Activated CD4-positive, alpha-beta T cell treated with anti-CD3 and anti-CD28 coated beads for 36 hours (primary cell): Measurements from ENCODE around the gene NEAT1. TPM values are rescaled to one million over a fixed set of nuclear protein-coding genes. Genes with fewer than 3 reads are reported as not detected.

Source experiments
- ATAC-seq: fragments of 200-7000 bp; cut with Tn5 transposase; one replicate; pipeline ENCODE4 v1.10.0; 2021; ENCODE audit warnings: mild to moderate bottlenecking, moderate library complexity
- CTCF ChIA-PET: fragments of 350-600 bp; sonication (Branson Sonifier 250); formaldehyde crosslinking; loops from one replicate; lab custom pipeline; 2021; ENCODE audit warnings: antibody characterized with exemption; lab: Charles Lee
- POLR2A ChIA-PET: fragments of 350-600 bp; sonication (Branson Sonifier 250); formaldehyde crosslinking; loops from one replicate; lab custom pipeline; 2021; ENCODE audit warnings: antibody characterized with exemption, inconsistent platforms; lab: Charles Lee
- DNase-seq: peaks from one replicate; pipeline ENCODE4 v3.0.0-alpha.2; 2020
- H3K27ac Mint-ChIP-seq: one replicate; pipeline ENCODE4 v1.8.0; 2021; ENCODE audit warnings: mixed read lengths
- H3K27me3 Mint-ChIP-seq: one replicate; pipeline ENCODE4 v1.8.0; 2021; ENCODE audit warnings: mixed read lengths
- H3K36me3 Mint-ChIP-seq: one replicate; pipeline ENCODE4 v1.8.0; 2021; ENCODE audit warnings: low read depth, mixed read lengths
- H3K4me1 Mint-ChIP-seq: one replicate; pipeline ENCODE4 v1.8.0; 2021; ENCODE audit warnings: mixed read lengths
- H3K4me3 Mint-ChIP-seq: one replicate; pipeline ENCODE4 v1.8.0; 2021; ENCODE audit warnings: mild to moderate bottlenecking, moderate library complexity, mixed read lengths
- H3K9me3 Mint-ChIP-seq: one replicate; pipeline ENCODE4 v1.8.0; 2021; ENCODE audit warnings: low read depth, mixed read lengths
- intact Hi-C, 2 experiments: fragments of 100-400 bp; cut with DNase I in 1 of 2; cut with micrococcal nuclease in 1 of 2; formaldehyde crosslinking; loops; one replicate each; pipeline versions ENCODE4 v1.14.2 to v1.15.1; 2022 to 2024; cut with DNase I, micrococcal nuclease
- total RNA-seq, 2 experiments: library from RNA; stranded (reverse); gene quantifications; one replicate each; pipeline ENCODE4 v1.2.3, GENCODE V29; 2021

The NEAT1 gene
- total RNA-seq, 2 experiments from 2014 or later, result 435 to 569 TPM

DNA sequence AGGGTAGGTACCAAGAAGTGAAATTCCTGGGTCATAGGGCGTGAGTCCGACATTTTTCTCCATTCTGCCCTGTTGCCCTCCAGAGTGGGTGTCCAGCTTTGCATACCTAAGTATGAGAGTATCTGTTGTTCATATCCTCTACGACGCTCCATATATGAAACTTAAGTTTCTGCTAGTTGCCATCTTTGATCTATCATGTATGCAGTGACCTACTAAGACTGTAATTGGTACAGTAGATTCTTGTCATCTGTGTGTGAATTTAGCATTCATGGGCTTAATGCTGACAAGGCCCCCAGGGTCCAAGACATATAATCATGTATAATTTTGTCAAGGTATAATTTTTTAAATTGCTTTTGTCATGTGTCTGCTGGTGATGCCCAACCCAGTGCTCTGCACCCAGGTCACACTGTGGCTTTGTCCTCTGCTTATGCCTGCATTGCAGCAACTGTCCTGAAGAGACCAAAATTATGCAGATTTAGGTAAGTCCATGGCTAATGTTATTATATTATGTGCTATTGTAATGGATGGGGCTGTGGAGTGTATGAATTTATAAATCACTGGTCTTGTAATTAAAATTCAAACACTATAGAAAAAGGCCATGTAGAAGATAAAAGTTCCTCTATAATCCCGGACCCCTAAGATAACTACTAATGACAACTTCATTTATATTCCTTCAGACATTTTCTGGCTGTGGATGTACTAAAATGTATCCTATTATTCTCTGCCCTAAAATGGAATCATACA, 12.2 kb downstream of the NEAT1 start:
- ChIA-PET POLR2A (interaction anchor here (1.0 kb wide), 1 partner anchor 9 kb away, joined by 3 read pairs; no protein-coding TSS in a partner anchor), CTCF (interaction anchor here (0.7 to 1.4 kb wide), 3 partner anchors 35 to 119 kb away, joined by 3 to 4 read pairs (median 3); no protein-coding TSS in a partner anchor)
- H3K27ac Mint-ChIP-seq, result no peak overlapping the region
- H3K4me3 Mint-ChIP-seq, result no peak overlapping the region
- H3K4me1 Mint-ChIP-seq, result peaks cover 87% of the 10 kb centered on the region
- intact Hi-C loops, result no loop called here
- ATAC-seq (no peak), DNase-seq (peak; percentile 1)
- peaks cover 79% of the 10 kb centered on the region for H3K36me3 Mint-ChIP-seq
- no peaks in the 10 kb centered on the region for H3K27me3 Mint-ChIP-seq
- H3K9me3 Mint-ChIP-seq, result no peaks in the 10 kb centered on the region

DNA sequence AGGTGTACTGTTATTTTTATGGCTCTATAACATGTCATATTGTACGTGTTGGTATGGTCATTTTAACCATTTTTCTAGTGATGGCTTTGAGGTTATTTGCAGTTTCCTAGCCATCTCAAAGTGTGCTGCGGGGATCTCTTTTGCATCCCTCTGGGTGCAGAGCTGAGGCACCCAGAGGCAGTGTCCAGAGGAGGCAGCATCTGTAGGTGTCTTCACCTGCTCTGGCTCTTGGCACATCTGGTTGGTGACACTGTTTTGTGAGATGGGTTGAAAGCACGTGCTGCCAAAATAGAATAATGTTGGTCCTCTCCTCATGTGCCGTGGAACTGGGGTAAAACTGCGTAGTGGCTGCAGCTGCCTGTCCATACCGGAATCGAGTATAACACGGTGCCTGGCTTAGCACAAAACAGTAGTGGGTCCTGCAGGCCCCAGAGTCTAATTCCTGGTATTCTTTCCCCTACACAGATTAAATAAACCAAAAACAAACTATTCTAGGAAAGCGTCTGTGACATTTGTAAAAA, 12.9 kb downstream of the NEAT1 start:
- Mint-ChIP-seq H3K4me3 (no peak overlapping the region), H3K36me3 (peaks cover 77% of the 10 kb centered on the region), H3K4me1 (peaks cover 87% of the 10 kb centered on the region), H3K9me3 (no peaks in the 10 kb centered on the region), H3K27me3 (no peaks in the 10 kb centered on the region), H3K27ac (peak overlapping the region; percentile 29)
- DNase-seq (peak; percentile 2), ATAC-seq (no peak)
- ChIA-PET POLR2A (interaction anchor here (1.0 kb wide), 1 partner anchor 10 kb away, joined by 3 read pairs; no protein-coding TSS in a partner anchor), CTCF (interaction anchor here (0.7 to 1.3 kb wide), 2 partner anchors 19 to 119 kb away, joined by 3 to 4 read pairs; no protein-coding TSS in a partner anchor)
- intact Hi-C loops, result no loop called here

DNA sequence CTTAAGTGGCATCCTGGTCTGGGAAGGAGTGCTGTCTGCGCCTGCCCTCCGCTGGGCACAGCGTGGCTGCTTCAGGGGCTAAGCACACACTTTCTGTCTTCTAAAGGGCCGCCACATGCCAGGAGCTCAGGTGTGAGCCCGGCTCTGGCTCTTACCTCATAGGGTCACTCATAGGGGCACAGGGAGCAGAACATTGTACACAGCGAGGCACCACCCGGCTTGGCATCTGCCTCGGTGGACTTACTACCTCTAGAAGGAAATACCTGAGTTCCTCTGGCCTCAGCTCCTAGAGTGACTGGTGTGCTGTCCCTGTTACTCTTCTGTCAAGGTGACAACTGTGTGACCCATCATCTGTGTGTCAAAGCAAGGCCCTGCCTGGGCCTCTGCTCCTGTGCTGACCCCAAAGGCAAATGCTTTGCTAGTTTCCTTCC, 13.4 kb downstream of the NEAT1 start:
- H3K4me1 Mint-ChIP-seq, result peaks cover 87% of the 10 kb centered on the region
- H3K27me3 Mint-ChIP-seq, result no peaks in the 10 kb centered on the region
- DNase-seq (no peak), ATAC-seq (no peak)
- CTCF ChIA-PET, result interaction anchor here (1.3 kb wide), 1 partner anchor 19 kb away, joined by 4 read pairs; no protein-coding TSS in a partner anchor
- no peaks in the 10 kb centered on the region for H3K9me3 Mint-ChIP-seq
- no peak overlapping the region for H3K4me3 Mint-ChIP-seq
- POLR2A ChIA-PET, result interaction anchor here (0.9 to 1.4 kb wide), 3 partner anchors 11 to 57 kb away, joined by 3 read pairs; no protein-coding TSS in a partner anchor
- intact Hi-C loops, result no loop called here
- H3K36me3 Mint-ChIP-seq, result peaks cover 77% of the 10 kb centered on the region
- peak overlapping the region; percentile 29 for H3K27ac Mint-ChIP-seq

DNA sequence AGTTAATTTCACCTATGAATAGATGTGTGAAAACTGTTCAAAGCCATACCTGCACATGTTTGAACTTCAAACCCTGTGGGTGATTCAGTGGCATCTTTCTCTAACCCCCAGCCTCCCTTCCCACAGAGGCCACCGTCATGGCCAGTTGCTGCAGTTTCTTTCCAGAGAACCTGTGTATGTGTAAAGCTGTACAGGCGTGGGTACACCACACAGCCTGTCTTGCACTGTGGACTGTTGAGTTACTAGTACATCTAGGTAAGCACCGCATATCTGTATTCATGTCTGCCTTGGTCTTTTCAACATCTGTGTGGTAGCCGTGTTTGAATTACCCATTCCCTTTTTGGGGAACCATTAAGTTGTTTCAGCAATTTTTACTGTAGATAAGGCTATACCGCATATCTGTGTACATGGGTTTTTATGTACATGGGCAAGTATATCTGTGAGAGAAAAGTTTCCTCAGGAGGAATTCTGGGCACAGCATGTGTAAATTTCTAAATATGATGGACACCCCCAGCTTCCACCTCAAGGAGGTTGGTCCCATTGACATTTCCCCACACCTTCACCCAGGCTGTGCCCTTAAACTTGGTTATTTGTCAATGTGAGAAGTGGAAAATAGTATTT, 13.9 kb downstream of the NEAT1 start:
- H3K4me1 Mint-ChIP-seq, result peaks cover 85% of the 10 kb centered on the region
- no peaks in the 10 kb centered on the region for H3K27me3 Mint-ChIP-seq
- intact Hi-C loops, result no loop called here
- peak; percentile 28 for DNase-seq
- POLR2A ChIA-PET, result interaction anchor here (0.9 to 1.4 kb wide), 2 partner anchors 35 to 57 kb away, joined by 3 read pairs; no protein-coding TSS in a partner anchor
- peaks cover 78% of the 10 kb centered on the region for H3K36me3 Mint-ChIP-seq
- H3K4me3 Mint-ChIP-seq, result no peak overlapping the region
- no peak overlapping the region for H3K27ac Mint-ChIP-seq
- CTCF ChIA-PET, result interaction anchor here (0.6 to 1.4 kb wide), 3 partner anchors 20 to 73 kb away, joined by 3 to 5 read pairs (median 4); no protein-coding TSS in a partner anchor
- ATAC-seq, result no peak
- H3K9me3 Mint-ChIP-seq, result no peaks in the 10 kb centered on the region

DNA sequence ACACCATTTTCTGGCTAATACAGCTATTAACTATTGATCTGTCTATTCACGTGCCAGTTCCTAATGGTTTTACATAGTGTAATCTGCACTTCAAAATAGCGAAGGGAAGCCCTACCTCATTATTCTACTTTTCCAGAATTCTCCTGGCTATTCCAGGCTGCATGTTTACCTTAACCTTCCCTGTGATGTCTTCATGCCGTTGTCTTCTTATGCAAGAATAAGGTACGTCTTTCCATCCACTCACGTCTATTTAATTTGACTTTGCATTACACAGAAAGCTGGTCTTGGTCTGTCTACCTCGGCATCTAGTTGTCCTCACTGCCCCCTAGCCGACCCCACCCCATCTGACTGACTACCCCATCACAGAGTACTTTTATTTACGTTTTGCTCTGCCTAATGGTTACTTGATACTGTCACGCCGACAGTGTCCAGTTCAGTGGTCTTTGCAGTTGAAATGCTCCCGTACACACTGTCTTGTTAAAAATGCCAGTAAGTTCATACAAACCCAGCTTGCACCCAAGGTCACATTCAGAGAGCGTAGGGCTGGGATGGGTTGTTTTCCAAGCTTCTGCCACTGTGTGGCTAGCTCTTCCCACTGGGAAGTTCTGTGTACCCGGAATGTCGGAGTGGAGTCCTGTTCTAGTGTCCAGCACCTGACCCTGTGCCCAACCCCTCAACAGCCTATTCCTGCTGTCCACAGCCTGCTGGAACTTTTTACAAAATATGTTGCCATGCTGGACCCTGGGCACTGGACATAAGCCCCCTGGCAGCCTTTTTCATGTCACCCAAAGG, 15.0 kb downstream of the NEAT1 start:
- ATAC-seq, result no peak
- DNase-seq, result peak; percentile 3
- H3K4me1 Mint-ChIP-seq, result peaks cover 80% of the 10 kb centered on the region
- H3K27me3 Mint-ChIP-seq, result no peaks in the 10 kb centered on the region
- intact Hi-C loops, result no loop called here
- peaks cover 75% of the 10 kb centered on the region for H3K36me3 Mint-ChIP-seq
- peak overlapping the region; percentile 16 for H3K27ac Mint-ChIP-seq
- no peaks in the 10 kb centered on the region for H3K9me3 Mint-ChIP-seq
- ChIA-PET CTCF (interaction anchor here (1.4 kb wide), 1 partner anchor 28 kb away, joined by 5 read pairs; no protein-coding TSS in a partner anchor), POLR2A (interaction anchor here (0.6 to 1.4 kb wide), 2 partner anchors 56 to 315 kb away, joined by 3 read pairs; partner anchors contain the start of genes FAU and MRPL49)
- H3K4me3 Mint-ChIP-seq, result no peak overlapping the region

DNA sequence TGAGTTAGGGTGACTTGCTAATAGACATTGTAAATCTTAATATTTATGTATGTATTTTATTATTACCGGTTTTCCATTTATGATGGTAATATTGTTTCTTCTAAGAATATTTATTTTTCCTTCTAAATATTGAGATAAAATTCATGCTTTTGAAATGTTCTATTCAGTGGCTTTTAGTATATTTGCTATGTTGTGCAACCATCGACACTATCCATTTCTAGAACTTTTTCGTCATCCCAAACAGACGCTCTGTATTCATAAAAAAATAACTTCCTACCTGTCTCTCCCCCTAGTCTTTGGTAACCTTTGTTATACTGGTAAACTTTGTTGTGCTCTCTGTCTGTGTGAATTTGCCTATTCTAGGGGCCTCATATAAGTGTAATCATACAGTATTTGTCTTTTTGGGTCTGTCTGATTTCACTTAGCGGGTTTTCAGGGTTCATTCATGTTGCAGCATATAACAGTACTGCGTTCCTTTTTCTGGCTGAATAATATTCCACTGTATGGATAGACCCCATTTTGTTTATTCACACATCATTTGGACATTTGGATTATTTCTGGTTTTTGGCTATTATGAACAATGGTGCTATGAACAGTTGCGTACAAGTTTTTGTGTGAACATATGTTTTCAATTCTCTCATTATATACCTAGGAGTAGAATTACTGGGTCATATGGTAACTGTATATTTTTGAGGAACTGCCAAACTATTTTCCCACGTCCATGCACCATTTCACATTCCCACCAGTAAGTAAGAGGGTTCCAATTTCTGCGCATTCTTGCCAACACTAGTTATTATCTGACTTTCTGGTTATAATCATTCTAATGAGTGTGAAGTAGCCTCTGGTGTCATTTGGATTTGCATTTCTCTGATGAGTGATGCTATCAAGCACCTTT, 15.9 kb downstream of the NEAT1 start:
- H3K27me3 Mint-ChIP-seq, result no peaks in the 10 kb centered on the region
- intact Hi-C loops, result no loop called here
- ATAC-seq (no peak), DNase-seq (no peak)
- H3K4me1 Mint-ChIP-seq, result peaks cover 76% of the 10 kb centered on the region
- peak overlapping the region; percentile 9 for H3K27ac Mint-ChIP-seq
- H3K9me3 Mint-ChIP-seq, result no peaks in the 10 kb centered on the region
- POLR2A ChIA-PET, result interaction anchor here (0.6 kb wide), 1 partner anchor 42 kb away, joined by 3 read pairs; no protein-coding TSS in a partner anchor
- CTCF ChIA-PET, result no interaction called here
- H3K36me3 Mint-ChIP-seq, result peaks cover 72% of the 10 kb centered on the region
- H3K4me3 Mint-ChIP-seq, result no peak overlapping the region

DNA sequence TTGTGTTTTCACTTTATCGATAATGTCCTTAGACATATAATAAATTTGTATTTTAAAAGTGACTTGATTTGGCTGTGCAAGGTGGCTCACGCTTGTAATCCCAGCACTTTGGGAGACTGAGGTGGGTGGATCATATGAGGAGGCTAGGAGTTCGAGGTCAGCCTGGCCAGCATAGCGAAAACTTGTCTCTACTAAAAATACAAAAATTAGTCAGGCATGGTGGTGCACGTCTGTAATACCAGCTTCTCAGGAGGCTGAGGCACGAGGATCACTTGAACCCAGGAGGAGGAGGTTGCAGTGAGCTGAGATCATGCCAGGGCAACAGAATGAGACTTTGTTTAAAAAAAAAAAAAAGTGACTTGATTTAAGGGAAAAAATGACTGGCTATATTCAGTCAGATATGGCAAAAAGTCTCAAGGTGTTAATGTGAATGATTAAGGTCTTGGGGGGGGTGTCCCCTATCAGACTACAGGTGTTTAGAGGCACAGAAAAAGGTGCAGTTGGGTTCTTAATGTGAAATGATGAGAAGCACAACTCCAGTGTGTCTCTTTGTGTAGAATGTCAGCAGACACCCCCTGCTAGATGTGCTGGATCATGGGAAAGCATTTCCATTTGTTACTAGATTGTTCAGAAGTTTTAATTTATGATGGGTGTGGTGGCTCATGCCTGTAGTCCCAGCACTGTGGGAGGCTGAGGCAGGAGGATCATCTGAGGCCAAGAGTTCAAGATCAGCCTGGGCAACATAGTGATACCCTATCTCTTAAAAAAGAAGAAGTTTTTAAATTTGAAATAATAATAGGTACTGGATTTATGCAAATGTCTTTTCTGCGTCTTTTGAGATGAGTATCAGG, 17.0 kb downstream of the NEAT1 start:
- CTCF ChIA-PET, result no interaction called here
- Mint-ChIP-seq H3K27ac (peak overlapping the region; percentile 70), H3K36me3 (peaks cover 70% of the 10 kb centered on the region), H3K9me3 (no peaks in the 10 kb centered on the region), H3K27me3 (no peaks in the 10 kb centered on the region), H3K4me1 (peaks cover 72% of the 10 kb centered on the region), H3K4me3 (peak overlapping the region; percentile 36)
- DNase-seq, result peak; percentile 49
- ATAC-seq, result peak; percentile 57
- POLR2A ChIA-PET, result interaction anchor here (0.6 to 0.7 kb wide), 3 partner anchors 10 to 60 kb away, joined by 3 to 4 read pairs (median 3); no protein-coding TSS in a partner anchor
- intact Hi-C loops, result no loop called here

DNA sequence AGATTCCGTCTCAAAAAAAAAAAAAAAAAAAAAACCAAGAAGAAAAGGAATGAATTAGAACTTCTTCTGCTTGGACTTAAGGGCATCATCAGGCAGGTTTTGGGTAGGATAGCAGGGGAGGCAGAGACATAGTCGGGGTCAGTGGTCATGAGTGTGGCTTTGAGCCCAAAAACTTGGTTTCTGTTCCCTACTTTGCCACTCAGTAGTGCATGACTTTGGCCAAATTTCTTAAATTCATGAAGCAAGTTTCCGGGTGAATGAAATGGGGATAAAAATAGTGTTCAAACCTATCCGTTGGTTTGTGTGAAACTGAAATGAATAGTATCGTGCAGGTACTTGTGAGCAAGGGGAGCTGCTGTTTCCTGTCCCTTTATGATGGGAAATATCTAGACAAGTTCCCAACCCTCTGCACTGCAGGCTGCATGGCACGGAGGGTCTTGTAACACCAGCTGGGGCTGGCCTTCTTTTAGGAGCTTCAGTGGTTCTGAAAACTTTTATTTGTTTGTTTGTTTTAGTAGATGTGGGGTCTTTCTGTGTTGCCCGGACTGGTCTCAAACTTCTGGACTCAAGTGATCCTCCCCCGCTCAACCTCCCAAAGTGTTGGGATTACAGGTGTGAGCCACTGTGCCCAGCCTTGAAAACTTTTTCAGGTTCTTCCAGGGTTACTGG, 18.4 kb downstream of the NEAT1 start:
- peaks cover 56% of the 10 kb centered on the region for H3K36me3 Mint-ChIP-seq
- DNase-seq, result peak; percentile 10
- POLR2A ChIA-PET, result interaction anchor here (0.6 to 0.9 kb wide), 2 partner anchors 70 to 108 kb away, joined by 4 to 6 read pairs; no protein-coding TSS in a partner anchor

DNA sequence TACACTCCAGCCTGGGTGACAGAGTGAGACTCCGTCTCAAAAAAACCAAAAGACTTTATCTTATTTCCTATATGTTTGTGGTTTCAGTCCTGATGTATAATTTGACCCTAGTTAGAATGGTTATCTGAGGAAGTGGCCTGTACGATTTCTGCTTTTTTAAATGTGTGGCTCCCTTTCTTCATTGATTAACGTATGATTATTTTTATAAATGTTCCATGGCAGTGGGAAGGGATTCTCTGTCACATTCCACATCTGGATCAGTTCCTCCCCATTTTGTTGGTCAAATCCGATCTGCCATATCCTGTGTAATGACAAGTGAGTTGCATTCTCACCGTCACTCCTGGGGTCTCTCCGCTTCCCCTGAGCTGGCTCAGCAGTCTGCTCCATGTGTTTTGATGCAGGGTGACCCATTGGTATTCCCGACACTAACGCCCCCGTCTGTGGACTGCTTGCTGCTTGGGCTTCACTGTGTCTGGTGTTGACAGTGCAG, 20.3 kb downstream of the NEAT1 start:
- intact Hi-C loops, result no loop called here
- DNase-seq (peak; percentile 5), ATAC-seq (no peak)
- ChIA-PET POLR2A (no interaction called here), CTCF (no interaction called here)
- Mint-ChIP-seq H3K27me3 (no peaks in the 10 kb centered on the region), H3K4me3 (no peak overlapping the region), H3K4me1 (peaks cover 42% of the 10 kb centered on the region), H3K9me3 (no peaks in the 10 kb centered on the region), H3K36me3 (peaks cover 43% of the 10 kb centered on the region), H3K27ac (no peak overlapping the region)

More for the DNA sequence above, 18.4 kb downstream of the NEAT1 start:
- Mint-ChIP-seq H3K4me1 (peaks cover 58% of the 10 kb centered on the region), H3K27ac (peak overlapping the region; percentile 77), H3K4me3 (peak overlapping the region; percentile 10), H3K27me3 (no peaks in the 10 kb centered on the region), H3K9me3 (no peaks in the 10 kb centered on the region)
- intact Hi-C loops, result no loop called here
- ATAC-seq, result no peak
- CTCF ChIA-PET, result interaction anchor here (0.6 to 1.4 kb wide), 4 partner anchors 22 to 560 kb away, joined by 3 to 8 read pairs (median 4); no protein-coding TSS in a partner anchor
